Ishikawa (cell line): Measurements from ENCODE around the gene HAPLN2.

Experiments used
- CREB1 ChIP-seq: IDR thresholded peaks from 2 replicates; pipeline ENCODE4 v1.6.1; 2012; ENCODE audit warnings: low read depth
- EGR1 ChIP-seq: IDR thresholded peaks from 2 replicates; pipeline ENCODE4 v1.6.1; 2012
- EP300 ChIP-seq: IDR thresholded peaks from 2 replicates; pipeline ENCODE4 v1.6.1; 2012; ENCODE audit warnings: borderline replicate concordance
- FOXM1 ChIP-seq: IDR thresholded peaks from 2 replicates; pipeline ENCODE4 v1.6.1; 2012; ENCODE audit warnings: low read depth, borderline replicate concordance
- RAD21 ChIP-seq: IDR thresholded peaks from 2 replicates; pipeline ENCODE4 v1.6.1; 2012; ENCODE audit warnings: low read depth
- REST ChIP-seq: IDR thresholded peaks from 2 replicates; pipeline ENCODE4 v1.6.1; 2012; ENCODE audit warnings: low read depth, mild to moderate bottlenecking
- TAF1 ChIP-seq: IDR thresholded peaks from 2 replicates; pipeline ENCODE4 v1.6.1; 2012; ENCODE audit warnings: low read depth, mild to moderate bottlenecking
- USF1 ChIP-seq: IDR thresholded peaks from 2 replicates; pipeline ENCODE4 v1.6.1; 2012
- YY1 ChIP-seq: IDR thresholded peaks from 2 replicates; pipeline ENCODE4 v1.6.1; 2012; ENCODE audit warnings: low read depth

GRCh38 chr1:156638189-156638985 is 19.2 kb downstream of the HAPLN2 start:
- no peak for TF ChIP-seq YY1
- no peak for TF ChIP-seq EGR1
- TF ChIP-seq RAD21 = no peak
- no peak for TF ChIP-seq USF1
- TF ChIP-seq TAF1 = no peak
- TF ChIP-seq CREB1 = no peak
- no peak for TF ChIP-seq REST
- TF ChIP-seq EP300 = no peak
- no peak for TF ChIP-seq FOXM1
